AG09319 (cell line): ENCODE measurements around the gene DBH.

Source experiments
- DNase-seq: peaks from one replicate; pipeline ENCODE4 v3.0.0-alpha.2; 2010; ENCODE audit warnings: low read depth; ENCODE audit errors: extremely low read depth
- TF ChIP-seq, protein P1 (sequence below): IDR thresholded peaks from 2 replicates; pipeline ENCODE4 v1.5.1; 2011; ENCODE audit warnings: low read depth, mild to moderate bottlenecking, inconsistent platforms, low read length, moderate library complexity

The DBH gene

DNA sequence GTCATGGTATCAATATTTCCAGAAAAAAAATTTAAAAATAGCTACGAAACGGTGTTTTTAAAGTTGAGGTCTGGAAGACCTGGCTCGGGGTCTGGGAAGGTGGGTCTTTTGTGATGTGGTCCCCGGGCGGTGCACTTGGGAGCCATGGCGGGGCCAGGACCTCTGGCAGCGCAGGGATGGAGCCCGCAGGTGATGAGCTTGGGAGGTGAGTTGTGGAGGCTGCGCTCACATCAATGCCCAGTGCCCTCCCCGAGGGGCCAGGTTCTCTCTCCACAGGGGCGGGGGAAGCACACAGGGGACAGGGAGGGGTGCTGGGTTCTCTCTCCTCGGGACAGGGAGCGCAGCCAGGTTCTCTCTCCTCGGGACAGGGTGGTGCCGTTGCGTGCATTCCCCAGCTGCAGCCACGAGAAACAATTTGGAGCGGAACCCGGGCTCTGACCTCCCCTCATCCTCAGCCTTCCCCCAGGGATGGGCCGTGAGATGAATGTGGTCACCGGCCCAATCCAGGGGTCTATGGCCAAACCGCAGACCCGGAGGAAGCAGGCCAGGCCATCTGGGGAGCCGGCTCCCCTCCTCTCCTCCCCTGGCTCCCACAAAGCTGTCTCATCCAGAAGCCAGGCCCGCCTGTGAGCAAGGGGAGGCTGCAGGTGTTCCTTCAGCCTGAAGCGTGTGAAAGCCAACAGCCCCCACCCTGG, 25.8 kb downstream of the DBH start:
- no peak for DNase-seq
- TF ChIP-seq, protein P1, sequence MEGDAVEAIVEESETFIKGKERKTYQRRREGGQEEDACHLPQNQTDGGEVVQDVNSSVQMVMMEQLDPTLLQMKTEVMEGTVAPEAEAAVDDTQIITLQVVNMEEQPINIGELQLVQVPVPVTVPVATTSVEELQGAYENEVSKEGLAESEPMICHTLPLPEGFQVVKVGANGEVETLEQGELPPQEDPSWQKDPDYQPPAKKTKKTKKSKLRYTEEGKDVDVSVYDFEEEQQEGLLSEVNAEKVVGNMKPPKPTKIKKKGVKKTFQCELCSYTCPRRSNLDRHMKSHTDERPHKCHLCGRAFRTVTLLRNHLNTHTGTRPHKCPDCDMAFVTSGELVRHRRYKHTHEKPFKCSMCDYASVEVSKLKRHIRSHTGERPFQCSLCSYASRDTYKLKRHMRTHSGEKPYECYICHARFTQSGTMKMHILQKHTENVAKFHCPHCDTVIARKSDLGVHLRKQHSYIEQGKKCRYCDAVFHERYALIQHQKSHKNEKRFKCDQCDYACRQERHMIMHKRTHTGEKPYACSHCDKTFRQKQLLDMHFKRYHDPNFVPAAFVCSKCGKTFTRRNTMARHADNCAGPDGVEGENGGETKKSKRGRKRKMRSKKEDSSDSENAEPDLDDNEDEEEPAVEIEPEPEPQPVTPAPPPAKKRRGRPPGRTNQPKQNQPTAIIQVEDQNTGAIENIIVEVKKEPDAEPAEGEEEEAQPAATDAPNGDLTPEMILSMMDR: no peak

DNA sequence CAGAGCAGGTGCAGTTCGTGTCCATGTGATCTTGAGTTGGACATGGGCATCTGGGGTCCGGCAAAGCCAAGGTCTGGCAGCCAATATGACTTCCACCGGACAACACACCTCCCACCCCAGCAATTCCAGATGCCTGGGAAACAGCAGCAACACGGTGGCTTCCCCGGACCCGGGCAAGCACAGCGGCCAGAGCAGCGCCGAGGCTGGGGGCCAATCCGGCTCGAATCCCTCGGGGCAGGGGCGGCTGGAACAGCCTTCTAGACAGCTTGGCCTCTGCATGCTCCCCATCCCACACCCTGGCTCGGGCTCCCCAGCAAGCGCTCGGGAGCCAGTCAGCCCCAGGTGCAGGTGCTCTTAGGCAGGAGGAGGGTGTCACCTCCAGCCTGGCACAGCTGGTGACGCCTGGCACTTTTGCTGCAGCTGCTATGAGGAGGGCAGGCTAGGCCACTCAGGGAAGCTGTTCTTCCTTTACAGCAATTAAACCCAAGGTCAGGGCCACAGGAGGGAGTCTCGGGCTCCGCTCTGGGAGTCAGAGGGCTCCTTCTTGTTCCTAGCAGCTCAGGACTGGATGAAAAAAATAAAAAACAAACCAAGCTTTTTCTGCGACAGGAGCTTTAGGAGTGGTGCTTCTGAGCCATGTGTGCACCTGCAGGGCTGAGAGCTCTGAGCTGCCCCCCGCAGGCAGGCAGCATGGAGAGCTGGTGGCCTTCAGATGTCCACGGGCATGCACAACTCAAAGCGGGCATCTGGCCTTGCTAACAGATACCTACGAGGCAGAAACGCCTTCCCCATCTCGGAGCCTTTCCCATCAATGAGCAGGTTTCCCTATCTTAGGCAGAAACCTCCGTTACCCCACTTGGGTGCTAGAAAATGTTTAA, 28.2 kb downstream of the DBH start:
- TF ChIP-seq, protein P1: no peak
- no peak for DNase-seq

DNA sequence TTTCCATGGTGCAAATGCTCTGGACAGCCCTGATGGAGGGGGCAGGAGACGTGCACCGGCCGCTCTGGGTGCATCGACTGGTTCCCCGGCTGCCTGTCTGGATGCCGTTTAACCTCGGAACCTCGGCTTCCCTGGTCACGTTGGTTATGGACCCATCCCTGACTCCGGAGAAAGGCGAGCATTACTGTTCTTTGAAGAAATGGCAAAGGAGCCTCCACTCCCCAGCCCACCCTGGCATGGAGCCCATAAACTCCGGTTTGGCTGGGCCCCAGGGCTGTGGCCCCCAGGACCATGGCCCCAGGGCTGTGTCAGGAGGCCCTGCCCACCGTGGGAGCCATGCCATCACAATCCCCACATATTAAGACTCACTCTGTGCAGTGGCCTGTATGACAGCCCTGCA, 28.9 kb downstream of the DBH start:
- TF ChIP-seq, protein P1: no peak
- no peak for DNase-seq

DNA sequence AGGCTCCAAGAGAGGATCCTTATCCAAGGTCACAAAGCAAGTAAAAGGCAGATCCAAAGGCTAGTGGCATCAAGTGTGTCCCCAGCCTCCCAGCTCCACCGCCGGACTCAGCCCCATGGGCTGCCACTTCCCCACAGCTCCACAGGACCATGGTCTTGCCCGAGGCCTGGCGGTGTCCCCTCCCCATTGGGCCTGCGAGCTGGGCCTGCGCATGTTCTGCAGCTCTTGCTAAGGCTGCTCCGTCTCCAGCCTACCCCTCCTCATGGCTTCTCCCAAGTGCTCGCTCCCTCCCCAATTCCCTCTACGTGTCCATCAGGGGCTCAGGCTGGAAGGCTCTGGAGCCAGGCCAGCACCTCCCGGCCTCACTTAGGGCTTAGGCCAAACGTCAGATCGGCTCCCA, 29.4 kb downstream of the DBH start:
- DNase-seq: no peak

DNA sequence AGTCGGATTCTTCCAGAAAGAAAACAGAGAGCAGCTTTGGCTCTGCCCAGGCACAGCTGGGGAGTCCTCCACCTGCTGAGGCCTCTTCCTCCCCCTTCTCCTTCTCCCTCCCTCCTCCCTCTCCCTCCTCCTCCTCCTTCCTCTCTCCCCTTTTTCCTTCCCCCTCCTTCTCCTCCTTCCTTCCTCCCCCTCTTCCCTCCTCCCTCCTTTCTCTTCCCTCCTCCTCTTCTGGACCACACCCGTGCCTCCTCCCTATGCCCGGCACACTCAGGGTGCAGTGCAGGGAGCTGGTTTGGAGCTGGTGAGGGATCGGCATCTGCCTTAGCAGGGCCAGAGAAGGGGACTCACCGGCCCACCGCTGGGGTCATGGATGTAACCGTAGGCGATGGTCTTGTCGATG, 30.2 kb downstream of the DBH start:
- no peak for DNase-seq
- TF ChIP-seq, protein P1: no peak

More for the DNA sequence above, 29.4 kb downstream of the DBH start:
- TF ChIP-seq, protein P1: no peak

DNA sequence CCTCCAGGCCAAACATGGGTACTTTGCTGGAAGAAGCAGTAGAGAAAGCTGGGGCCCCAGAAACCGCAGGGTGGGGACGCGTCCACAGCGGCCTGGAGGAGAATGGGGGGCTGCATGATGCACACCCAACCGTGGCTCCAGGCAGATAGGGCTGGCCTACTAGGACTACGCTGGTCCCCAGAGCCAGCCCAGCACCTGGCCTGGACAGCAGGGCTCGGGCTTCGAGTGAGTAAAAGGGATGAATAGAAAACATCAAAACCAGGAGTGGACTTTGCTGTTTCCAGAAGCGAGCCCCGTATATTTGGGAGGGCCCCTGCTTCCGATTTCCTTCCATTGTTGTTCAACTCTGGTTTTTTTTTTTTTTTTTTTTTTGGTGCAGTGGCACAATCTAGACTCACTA, 30.7 kb downstream of the DBH start:
- DNase-seq: no peak

More for the DNA sequence above, 30.7 kb downstream of the DBH start:
- TF ChIP-seq, protein P1: no peak
